Femur (tissue), 1 donor: ENCODE results near the gene ADGRL3.
A peak's percentile ranks its signal among the peaks of the same experiment; 100 is the strongest.
"Not testable (repeated sequence)": the region's sequence is repeated elsewhere in the genome, so short reads cannot be mapped to it uniquely, and the experiment has no call there.

Experiments
- DNase-seq: peaks from one replicate; pipeline ENCODE4 v3.0.0-alpha.2; 2017

Gene ADGRL3

DNA sequence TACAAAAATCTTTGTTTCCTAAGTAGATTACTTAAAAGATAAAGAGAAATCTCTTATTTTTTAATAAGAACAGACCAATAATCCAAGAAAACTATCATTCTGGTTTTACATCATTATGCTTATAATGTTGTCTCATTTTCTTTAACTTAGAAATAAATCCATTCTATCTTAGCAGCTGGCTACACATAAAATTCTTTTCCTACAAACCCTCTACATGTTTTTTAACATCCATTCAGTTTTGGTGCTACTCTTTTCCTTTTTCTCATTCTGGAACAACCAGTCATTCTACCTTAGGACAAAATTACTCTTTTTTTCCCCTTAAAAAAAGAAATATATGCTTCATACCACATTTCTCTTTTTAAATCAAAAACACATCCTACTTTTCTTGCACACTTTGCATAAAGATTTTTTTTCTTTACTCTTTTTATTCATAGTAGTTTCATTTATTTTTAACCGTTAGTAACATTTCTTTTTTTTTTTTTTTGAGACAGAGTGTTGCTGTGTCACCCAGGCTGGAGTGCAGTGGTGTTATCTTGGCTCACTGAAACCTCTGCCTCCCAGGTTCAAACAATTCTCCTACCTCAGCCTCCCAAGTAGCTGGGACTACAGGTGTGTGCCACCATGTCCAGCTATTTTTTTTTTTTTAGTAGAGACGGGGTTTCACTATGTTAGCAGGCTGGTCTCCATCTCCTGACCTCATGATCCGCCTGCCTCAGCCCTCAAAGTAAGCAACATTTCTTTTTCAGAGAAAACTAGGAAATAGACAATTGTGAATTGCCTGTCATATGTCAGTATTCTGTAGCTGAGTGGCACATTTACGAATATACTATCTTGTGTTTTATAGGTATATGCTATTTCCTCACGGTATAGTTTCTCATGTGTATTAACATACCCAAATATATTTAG is 562.8 kb downstream of the ADGRL3 start:
- no peak for DNase-seq

GRCh38 chr4:61763682-61764081 is 563.6 kb downstream of the ADGRL3 start:
- DNase-seq = no peak

GRCh38 chr4:61764090-61764489 is 564.0 kb downstream of the ADGRL3 start:
- not testable (repeated sequence) for DNase-seq

- not testable (repeated sequence) for DNase-seq
These were observed 569.5 kb downstream of the ADGRL3 start for GRCh38 chr4:61769444-61770167.

DNA sequence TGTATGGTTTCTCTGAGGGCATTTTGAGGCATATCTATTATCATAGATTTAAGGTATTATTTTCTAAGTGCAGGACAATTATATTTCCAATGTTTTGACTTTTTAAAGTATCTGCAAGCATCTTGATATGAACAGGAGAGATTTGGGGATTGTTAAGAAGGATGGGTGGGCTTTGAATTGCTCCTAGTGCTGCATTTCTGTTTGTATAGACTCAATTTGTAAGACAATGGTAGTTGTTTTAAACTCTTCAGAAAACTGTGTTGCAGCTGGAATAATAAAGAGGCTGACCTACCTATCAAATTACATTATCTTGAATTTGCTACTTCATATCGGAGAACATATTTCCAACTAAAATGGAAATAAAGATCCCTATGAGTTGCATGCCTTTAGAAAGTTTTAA is 570.3 kb downstream of the ADGRL3 start:
- no peak for DNase-seq

DNA sequence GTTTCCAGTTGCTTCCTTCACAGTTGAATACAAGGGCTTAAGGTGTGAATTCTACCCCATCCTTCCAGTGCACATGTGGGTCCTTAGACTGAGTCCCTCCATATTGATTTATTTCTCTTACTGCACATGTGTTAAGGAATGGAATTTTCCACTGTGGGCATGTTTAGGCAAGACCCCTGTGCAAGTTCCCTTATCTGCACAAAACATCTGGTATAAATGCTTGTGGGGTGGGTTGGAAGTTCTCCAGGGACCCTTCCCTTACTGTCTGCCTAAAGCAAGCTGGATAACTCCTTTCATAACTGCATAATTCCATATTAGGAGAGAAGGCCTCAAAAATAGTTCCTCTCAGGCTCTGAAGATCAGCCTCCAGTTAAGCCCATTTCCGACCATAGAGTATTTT is 570.9 kb downstream of the ADGRL3 start:
- DNase-seq = no peak

DNA sequence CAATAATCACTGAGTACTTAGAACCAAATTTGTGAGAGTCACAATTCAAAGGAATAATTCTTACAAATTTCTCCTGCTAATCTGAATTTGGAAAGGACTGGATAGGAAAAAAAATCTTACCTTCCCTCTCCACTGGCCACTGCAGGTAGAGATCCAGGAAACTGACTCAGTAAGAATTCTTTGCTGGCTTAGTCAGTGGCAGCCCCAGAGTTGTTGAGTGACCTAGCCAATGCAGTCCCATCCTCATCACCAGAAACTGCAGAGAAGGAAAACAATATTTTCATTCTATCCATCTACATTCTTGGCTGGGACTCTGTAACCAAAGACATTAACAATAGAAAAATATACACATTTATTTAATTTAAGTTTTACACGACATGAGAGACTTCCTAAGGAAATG is 572.0 kb downstream of the ADGRL3 start:
- no peak for DNase-seq

DNA sequence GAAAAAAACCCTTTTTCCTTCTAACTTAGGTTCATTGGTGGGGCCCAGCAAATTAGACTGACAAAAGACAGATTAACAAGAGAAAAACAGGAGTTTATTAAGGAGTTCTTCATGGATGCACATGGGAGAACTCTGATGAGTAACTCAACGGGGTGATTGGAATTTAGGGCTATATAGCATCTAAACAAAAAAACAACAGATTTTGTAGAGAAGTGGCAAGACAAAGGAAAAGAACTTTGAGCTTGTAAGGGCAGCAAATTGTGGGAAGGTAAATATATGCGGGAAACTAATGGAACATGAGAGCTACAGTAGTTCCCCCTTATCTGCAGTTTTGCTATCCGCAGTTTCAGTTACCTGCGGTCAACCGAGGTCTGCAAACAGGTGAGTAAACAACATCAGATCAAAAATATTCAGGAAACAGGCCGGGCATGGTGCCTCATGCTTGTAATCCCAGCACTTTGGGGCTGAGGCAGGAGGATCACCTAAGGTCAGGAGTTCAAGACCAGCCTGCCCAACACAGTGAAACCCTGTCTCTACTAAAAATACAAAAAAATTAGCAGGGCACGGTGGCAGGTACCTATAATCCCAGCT is 573.6 kb downstream of the ADGRL3 start:
- DNase-seq = no peak

- no peak for DNase-seq
These were observed 582.0 kb downstream of the ADGRL3 start for GRCh38 chr4:61782133-61782532.

GRCh38 chr4:61783050-61783449 is 582.9 kb downstream of the ADGRL3 start:
- DNase-seq = no peak

DNA sequence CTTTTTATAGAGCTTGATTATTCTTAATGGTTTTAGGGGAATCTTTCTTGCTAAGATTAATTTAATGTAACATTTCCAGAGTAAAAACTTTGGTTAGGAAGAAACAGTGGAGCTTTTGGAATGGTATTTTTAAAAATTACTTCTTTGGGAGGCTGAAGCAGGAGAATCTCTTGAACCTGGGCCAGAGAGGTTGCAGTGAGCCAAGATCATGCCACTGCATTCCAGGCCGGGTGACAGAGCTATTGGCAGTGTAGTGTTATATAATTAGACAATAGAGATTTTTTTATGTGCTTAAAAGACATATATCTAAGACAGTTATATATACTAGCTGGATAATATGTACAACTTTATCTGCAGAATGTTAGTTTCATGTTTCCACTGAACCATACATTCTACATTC is 585.6 kb downstream of the ADGRL3 start:
- no peak for DNase-seq

- DNase-seq = no peak
These were observed 586.1 kb downstream of the ADGRL3 start for GRCh38 chr4:61786211-61786610.

- DNase-seq = no peak
These were observed 595.9 kb downstream of the ADGRL3 start for GRCh38 chr4:61795998-61796397.

DNA sequence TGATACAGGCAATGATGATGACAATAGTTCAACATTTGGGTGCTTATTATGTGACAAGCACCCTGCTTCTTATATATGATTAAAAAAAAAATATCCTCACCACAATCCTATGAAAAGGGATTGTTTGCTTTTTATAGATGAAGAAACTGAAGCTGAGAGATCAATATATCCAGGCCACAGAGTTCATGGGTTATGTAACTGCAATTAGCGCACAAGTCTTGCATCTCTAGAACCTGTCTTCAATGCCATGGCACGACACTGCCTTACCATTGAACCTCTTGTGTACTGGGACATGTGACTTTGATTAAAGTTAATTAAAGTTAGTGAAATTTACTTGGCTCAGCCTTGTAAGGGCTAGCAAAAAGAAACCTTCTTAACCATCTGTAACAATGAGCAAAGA is 599.7 kb downstream of the ADGRL3 start:
- no peak for DNase-seq

DNA sequence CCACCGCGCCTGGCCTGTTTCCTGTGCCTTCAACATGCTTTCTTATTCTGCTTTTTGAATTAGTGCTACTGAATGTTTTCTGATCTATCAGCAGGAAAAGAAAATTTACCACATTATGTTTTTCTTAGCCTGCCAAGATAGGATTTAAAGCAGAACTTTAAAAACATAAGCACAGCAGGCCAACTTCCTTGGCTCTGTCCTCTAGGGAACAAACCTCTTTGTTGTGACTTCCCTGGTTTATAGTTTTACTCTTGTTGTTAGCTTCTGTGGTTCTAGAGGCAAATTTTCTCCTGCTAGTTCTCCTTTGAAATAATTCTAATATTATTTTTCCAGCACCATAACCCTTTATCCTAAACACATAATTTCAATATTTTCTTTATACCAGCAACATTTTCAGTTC is 605.1 kb downstream of the ADGRL3 start:
- DNase-seq = no peak

- no peak for DNase-seq
These were observed 605.9 kb downstream of the ADGRL3 start for GRCh38 chr4:61805979-61806378.

- no peak for DNase-seq
These were observed 612.0 kb downstream of the ADGRL3 start for GRCh38 chr4:61812171-61812570.

DNA sequence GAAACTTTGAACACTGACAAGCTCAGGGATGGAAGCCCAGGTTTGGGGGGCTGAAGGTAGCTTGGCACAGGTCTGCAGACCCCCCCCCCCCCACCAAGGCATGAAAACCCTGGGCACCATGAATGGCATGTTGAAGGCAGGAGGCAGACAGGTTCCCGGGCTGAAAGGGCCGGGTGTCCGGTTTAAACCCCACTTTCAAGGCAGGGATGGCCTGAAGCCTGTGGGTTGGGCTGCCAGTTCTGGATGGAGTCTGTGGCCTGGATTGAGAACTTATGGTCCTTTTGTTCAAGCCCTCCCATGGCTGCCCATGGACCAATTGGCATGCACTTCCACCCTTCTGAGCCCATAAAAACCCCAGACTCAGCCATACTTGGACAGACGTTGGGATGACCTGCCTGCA is 616.9 kb downstream of the ADGRL3 start:
- DNase-seq = no peak

DNA sequence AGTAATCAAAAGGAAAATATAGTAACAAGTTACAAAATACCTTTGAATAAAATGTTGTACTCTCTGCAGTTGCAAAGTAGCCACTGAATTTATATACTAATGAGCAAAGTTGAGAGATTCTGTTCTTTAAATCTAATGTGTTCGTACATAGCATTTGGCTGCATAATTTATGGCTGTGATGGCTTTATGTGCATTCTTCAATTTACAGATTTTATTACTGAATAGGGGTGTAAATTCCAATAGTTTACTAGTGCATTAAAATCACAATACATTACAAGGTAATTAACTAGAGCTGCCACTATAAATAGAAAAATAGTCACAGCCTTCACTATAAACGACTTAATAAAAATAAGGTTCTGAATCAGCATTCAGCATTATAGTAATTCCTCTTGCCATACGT is 620.0 kb downstream of the ADGRL3 start:
- DNase-seq = no peak

DNA sequence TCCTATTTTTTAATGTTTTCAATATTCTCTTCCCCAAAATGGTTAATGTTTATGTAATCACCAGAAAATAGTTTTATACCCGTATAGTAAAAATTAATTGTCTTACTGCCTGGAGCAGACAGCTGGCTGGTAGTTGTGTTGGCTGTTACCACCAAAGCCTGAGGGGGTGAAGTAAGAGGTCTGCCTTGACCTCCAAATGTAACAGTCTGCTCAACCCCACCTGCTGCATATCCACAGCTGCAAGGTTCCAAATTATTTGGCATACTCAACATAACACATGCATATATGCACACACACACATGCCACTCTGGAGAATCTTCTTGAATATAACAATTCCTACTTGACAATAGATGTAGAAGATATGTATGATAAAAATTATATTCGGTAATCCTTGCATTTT is 624.3 kb downstream of the ADGRL3 start:
- DNase-seq = peak; percentile 51

- DNase-seq = no peak
These were observed 627.8 kb downstream of the ADGRL3 start for GRCh38 chr4:61827907-61828391.

- no peak for DNase-seq
These were observed 628.8 kb downstream of the ADGRL3 start for GRCh38 chr4:61828960-61829359.

- no peak for DNase-seq
These were observed 631.9 kb downstream of the ADGRL3 start for GRCh38 chr4:61831987-61832386.

DNA sequence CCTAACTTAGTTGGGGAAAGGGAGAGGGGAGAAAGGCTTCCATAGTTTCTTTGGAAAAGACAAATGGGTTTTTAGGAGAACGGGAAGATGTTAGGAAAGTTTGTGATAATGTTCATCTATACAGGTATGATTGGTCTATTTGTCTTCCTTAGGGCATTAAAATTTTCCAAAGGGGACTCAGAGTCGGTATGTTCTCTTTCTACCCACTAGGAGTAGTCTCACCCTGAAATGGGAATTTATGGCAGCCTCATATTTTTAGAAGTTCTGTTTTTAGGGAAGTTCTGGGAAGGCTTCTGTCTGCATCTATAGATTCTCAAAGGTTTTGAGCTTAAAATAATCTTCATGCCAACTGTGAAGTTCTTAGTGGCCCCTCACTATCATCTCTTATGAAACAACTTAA is 637.3 kb downstream of the ADGRL3 start:
- no peak for DNase-seq
